HG02763 (cell line): Measurements from ENCODE around the gene HACL1.
A peak's percentile ranks its signal among the peaks of the same experiment; 100 is the strongest.

Experiments
- ATAC-seq: cut with Tn5 transposase; IDR thresholded peaks from one replicate; pipeline ENCODE4 v1.9.1; 2021; ENCODE audit warnings: mild to moderate bottlenecking, moderate library complexity; ENCODE audit not compliant: unreplicated experiment

The HACL1 gene

DNA sequence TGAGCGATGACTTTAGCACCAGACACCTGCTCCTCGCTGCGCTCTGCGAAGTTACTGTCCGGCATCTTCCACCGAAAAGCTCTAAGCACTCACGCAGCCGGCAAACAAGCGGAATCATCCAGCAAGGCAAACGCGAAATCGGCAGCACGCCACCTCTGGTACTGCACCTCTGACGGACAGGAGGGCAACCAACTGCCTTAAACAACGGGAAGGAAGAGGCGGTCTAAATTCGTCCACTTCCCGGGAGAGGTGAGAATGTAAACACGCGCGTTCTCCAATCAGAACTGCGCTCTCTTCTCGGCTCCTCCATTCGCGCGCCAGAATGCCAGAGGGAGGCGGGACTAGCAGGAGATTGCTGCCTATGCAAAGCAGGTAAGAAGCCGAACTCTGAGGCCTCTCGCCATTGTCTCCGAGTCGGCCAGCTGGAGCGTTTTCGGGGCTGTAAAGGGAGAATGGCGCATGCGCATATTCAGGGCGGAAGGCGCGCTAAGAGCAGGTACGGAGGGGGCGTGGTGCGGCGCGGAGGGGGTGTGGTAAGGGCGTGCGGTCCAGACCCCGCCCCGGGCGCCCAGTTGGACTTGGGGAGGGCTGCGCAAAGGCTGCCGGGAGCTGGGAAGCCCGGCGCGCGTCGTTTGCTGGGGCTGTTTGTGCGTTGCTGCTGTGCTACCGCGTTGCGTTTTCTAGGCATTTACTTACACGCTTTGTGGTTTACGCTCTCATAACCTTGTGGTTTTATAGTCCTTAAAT is at the start of gene HACL1, which contains the start of gene BTD:
Gene HACL1 (minus strand): TSS at position 171 of the 747 bp plus-strand sequence. CDS start 106 bp downstream, at position 65.
Gene BTD (plus strand): TSS at position 347 of the 747 bp plus-strand sequence. CDS start 33,695 bp downstream, outside the sequence.
- ATAC-seq: peak; percentile 94

DNA sequence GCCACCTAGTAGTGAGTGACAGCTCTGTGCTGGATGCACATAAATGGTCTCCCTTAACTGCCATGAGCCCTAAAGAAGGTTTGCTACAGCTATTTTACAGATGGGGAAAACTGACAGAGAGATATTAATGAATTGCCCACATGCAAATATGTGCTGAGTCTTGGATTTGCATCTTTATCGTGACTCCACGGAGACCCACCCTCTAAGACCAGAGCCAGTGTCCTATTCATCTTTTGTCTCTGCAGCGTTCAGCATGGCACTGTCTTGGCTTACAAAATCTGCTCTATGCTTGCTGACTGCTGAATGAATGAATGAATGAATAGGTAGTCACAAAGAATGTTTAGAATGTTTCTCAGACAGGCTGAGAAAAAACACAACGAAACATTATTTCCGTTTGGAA is 48.5 kb upstream of the HACL1 start:
- no peak for ATAC-seq

DNA sequence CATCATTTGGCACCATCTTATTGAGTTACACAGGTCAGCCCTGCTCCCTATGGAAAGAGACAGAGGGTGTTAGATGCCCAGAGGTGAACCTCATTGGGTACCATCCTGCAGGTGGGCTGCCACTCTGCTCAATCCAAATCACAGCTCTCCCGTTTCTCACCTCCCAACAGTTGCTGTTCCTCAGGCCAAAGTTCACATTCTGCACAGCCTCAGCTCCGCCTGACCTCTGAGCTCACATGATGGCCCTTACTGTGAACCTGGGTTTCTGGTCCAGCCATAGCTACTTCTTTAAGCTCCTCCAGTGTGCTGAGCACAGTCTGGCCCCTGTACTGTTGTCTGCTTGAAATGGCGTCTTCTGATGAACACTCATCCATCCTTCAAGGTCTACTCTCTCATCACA is 48.0 kb upstream of the HACL1 start:
- no peak for ATAC-seq

DNA sequence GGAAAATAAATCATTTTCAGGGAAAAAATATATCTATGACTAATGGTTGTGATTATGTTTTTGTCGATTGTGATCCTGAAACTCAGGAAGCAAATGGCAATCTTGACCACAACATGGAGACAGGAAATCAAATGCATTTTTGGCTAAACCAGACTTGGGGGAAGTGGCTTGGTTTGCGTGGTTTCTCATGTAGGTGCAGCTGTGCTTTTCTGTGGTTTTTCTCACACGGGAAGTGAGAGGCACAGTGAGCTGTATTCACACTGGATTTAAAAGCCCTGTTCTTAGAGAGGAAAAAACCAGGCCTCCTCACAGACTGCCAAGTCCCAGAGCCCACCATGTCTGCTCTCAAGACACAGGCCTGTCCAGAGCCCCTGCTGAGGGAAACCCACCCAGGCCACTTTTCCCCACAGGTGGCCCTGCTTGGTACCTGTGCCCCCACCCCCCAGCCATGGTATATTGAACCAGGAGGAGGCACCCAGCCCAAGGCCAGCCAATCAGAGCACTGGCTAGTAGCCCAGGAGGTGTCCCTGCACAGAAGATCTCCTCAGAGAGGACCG is 46.3 kb upstream of the HACL1 start:
- peak; percentile 86 for ATAC-seq

DNA sequence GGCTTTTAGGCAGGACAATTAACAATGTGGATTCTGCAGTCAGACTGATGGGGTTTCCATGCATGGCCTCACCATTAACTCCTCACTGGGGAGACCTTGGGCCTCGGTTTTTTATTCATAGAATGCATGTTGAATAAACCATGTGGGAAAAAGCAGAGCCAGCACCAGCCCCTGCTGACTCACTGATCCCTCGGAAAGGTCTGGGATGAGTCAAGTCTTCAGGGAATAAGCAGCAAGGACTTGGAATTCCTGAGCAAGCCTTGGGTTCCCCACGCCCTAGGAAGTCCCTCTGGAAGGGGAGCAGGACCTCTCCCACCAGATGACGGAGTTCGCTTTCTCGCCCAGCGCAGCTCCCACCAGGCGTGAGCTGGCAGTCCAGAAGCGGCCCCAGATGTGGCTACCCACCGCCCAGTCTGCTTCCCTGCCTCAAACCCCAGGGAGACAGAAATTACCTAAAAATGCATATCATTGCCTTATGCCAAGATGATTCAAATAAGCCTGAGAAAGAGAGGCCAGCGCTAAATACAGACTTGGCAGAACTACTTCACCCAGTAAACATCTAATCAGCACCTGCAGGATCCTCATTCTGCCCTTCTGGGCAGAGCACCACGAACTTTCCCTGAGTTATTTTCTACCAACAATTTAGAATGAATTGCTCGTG is 45.6 kb upstream of the HACL1 start:
- peak; percentile 4 for ATAC-seq

DNA sequence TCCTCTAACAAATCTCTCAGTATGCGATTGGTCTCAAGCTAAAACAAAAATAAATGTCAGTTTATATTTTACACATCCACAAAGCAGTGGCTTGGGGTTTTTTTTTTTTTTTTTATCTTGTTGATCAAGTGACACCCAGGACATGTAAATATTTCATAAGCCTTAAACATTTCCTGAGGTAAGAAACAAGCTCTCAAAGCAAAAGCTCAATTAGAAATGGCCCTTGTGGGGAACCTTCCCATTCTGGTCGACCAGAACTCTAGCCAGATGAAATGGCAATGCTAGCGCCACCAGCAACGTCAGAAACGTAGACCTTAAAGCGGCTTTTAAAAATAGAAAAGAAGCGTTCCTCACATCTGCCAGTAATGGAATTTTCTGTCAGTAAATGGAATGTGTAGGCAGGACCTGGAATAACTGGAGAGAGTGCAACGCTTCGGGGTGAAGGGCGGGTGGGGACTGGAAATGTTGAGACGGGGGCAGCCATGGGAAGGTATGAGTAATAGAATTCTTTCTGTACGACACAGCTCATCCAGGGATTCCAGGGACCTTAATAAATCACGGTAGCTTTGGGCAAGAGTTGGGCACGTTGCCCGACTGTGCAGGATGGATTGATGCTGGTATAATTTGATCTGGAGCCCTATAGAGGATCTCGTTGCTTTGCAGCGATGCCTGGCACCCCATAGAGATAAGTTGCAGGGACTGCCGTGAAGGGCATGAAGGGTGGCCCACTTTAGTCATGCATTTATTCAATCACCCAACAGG is 44.6 kb upstream of the HACL1 start:
- no peak for ATAC-seq

DNA sequence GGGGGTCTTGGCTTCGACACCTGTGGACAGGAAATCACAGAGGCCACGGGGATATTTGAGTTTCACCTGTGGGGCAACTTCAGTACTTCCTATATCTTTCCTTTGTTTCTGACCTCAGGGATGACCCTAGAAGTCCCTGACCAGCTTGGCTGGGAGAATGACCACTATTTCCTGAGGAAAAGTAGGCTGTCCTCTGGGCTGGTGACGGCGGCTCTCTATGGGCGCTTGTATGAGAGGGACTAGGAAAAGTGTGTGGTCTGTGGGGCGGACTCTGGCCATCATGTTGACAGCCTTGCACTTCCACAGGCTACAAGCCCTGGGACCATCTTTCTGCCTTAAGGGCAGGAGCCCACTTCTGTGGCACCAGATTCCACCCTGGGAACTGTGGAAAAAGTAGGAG is 43.9 kb upstream of the HACL1 start:
- ATAC-seq: no peak

DNA sequence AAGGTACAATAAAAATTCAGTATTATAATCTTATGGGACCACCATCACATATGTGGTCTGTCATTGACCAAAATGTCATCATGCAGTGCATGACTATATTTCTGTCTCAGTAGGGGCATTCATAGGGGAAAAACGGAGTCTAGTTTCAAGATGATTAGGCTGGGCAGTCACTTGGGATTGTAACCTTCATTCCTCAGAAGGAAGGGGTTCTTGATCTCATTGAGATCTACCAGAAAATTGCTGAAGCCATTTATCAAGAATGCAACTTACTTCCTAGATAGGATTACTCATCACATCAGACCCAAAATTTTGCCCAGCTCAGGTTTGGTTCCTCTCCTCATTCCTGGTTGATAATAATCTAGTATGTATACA is 37.5 kb upstream of the HACL1 start:
- ATAC-seq: no peak

DNA sequence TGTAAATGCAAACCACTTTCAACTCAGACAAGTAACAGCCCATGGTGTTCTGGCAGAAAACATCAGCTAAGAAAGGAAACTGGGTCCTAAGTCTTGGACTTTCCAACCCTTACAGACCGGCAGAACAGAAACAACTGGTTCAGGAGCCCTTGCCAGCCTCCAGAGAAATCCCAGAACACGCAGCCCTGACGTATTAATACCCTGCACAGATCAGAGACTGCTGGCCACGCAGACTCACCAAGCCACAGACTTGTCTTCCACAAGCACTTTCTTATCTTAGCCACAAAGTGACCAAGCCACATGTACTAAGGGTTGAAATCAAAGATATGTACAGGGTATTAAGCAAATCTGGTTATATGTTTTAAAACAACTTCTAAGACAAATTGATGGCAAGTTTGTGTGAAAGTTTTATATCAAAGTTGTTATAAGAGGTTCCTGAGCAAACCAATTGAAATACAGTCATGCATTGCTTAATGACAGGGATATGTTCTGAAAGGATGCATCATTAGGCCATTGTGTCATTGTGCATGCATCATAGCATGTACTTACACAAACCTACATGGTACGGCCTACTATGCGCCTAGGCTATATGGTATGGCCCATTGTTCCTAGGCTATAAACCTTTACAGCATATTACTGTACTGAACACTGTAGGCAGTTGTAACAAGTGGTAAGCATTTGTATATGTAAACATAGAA is 37.0 kb upstream of the HACL1 start:
- ATAC-seq: no peak

DNA sequence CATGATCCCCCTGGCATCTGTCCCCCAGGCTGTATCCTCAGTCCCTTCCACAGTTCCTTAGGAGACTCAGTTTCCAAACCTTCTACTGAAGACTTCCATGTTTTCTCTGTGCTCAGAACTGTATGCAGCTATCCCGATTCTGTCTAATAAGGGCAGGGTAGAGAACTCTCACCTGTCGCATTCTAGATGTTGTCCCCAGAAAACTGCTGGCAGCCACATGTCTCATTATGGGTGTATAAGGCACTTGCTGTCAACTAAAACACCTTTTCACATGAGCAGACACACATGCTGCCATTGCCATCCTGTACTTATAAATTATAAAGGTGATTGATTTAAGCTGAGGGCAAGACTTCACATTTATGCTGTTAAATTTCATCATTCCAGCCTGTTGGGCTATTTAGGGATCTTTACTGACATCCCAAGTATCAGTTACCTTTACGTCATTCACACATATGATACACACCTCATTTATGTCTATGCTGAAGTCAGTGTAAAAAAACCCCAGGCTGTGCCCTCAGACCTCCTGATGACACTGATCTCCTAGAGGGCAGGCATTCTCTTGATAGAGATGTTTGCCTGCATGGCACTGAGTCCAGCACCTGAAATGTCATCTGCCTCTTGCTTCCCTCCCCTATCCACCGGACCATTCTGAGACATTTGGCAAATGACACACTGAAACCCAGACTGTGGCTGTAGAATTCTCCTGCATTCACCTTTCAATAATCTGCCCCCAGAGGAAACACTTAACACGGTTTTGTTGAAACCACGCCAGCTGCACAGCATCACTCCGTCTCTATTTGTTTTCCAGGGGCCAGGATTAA is 36.0 kb upstream of the HACL1 start:
- ATAC-seq: no peak

DNA sequence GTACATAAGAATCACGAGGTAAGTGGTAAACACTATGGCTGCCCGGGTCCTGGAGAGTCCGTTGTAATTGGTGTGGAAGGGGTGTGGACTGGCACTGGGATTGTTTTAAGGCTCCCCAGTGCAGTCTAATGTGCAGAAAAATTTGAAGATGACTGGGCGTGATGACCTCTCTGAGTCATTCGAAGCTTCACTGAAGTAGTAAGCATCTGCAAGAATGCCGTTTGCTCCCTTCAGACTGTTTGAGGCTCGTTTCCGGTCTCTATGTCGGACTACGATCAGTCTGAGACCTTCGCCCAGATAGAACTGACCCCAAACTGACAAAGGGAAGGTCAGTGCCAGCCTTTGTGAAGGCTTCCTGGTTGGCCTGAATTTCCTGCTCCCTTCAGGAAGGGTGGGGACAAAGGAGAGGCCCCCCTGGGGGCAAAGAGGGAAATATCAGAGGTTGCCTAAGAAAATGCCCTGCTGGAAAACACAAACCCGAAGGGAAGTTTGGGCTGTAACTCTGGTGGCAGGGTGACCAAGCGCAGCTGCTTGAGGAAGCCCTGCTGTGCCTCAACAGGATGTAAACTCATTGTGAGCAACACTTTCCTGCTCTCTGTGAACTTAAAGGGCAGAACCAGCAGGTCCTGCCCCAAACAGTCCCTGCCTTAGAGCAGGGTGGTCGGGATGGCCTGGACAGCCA is 34.8 kb upstream of the HACL1 start:
- ATAC-seq: no peak

DNA sequence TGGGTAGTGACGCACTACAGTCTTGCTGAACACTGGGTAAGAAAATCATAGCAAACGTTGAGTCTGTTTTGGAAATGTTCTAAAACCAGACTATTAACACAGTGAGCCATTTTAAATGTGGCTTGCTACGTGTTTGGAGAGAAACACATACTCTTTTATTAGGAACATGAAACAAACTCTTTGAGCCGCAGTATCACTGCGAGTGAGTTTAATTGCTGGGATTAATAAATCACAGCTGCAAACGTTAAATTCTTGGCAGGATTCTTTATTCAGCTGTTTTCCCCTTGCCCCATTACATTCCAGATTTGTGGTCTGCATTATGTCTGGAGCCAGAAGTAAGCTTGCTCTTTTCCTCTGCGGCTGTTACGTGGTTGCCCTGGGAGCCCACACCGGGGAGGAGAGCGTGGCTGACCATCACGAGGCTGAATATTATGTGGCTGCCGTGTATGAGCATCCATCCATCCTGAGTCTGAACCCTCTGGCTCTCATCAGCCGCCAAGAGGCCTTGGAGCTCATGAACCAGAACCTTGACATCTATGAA is 33.8 kb upstream of the HACL1 start:
- no peak for ATAC-seq

DNA sequence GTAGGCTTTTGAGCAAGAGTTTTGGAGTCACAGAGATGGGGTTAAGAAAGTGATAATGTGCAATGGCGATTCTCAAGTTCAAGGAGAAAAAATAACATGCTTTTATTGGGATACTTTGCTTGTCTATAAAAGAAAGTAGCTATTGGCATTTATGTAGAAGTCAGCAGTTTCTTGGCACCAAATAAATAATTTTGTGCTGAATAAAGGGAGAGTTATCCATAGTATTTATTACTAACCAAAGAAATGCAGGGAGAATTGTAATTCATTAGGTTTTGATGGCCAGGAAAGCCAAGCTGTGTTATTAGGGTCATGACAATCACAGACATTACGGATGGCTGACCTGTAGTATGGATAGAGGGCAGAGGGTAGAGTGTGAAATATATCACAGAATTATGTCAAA is 33.3 kb upstream of the HACL1 start:
- no peak for ATAC-seq

DNA sequence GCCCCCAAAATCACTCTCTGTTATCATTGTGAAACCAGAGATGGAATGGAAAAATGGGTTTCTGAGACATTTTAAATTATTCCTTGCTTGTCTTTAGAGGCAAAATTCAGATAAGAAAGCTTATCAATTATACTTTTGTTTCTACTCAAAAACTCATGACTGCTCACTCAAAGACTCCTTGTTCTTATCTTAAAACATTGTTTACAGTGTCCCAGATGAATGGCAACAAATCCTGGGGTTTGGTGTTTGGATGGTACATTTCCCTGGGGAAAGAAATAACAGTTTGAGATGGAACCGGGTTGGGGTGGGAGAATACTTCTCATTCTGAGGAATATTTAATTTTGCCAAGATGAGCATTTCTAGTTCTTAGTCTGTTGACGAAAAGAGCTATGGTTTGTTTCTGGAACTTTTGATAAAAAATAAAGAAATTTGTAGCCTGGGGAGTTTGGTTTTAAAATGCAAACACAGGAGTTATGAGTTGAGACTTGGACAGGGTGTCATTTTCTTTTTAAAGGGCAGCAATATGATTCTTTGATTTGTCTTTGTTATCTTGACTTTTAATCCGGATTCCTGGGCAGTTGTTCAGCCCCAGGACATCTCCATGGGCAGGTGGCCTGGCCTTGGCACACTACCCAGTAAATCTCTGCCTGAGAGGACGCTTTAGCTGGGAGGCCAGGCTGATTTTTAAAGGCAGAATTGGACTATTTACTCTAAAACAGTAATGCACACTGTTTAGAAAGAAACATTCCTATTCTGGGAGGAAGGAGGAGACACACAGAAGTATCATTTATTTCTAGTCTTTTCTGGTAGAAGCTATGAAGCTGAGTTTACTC is 32.6 kb upstream of the HACL1 start:
- no peak for ATAC-seq

DNA sequence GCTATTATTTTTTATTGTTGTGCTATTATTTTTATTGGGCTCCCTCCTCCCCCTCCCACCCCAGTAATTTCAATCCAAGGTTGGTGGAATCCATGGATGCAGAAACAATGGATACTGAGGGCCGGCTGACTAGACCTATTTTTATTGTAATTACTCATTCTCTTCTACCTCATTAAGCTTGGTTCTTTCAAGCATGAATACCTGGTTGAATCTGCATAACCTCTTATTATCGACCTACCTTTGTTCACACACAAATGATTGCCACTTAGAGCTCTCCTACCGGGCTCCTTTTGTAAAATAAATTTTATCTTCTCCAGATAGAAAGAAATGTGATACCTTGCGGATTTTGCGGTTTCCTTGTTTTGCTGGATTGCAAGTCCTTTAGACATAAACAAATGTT is 31.8 kb upstream of the HACL1 start:
- ATAC-seq: no peak

DNA sequence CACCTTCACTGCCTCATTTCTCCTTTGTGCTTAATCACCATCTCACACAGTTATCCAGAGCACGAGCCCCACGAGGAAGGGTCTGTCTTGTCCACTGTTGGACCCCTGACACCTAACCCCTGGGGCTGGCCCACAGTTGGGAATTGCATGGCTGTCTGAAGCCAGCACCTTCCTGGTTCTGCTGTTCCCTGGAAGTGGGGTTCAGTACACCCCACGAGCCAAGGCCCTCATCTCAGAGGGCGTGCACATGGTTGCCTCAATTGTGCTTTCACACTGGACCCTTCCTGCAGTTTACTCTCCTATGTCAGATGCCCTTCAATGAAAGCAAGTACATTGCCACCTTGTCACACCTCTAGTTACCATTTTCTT is 30.8 kb upstream of the HACL1 start:
- no peak for ATAC-seq

DNA sequence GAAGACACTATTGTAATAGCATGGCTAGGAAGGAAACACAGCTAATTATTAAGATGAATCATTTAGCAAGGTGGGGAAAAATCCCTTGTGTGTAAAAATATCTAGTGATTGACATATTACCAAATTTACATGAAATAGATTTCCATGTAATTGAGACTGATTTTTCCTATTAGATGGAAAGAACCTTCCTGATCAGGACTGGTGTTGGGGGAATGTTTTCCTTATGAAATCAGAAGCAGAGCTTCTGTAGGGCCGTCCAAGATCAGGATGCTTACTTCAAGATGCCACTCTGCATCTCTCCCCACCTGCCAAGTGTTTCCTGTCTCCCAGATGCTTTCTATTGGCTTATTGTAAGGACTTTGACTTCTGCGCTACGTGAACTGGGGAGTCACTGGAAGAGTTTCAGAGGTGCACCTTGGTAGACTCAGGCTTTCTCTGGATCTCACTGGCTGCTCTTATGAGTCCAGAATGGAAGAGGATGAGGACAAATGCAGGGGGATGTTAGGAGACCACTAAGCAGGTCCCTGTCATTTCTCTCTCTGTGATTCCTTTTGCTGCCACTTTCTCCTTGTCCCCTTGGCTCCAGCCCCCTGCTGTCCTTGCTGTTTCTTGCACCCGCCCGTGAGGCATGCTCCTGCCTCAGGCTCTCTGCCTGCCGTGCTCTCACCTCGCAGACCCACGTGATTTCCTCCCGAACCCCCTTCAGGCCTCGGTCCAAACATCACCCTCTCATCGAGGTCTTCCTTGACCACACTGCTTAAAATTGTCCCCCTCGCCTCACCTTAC is 30.2 kb upstream of the HACL1 start:
- no peak for ATAC-seq
